ENCODE results near the gene SYT9.

GRCh38 chr11:7246179-7246578, 5.5 kb upstream of the SYT9 start:
- TF ChIP-seq CTCF (IDR thresholded peaks at IDR 0.05) (no peak), POLR2A (IDR thresholded peaks at IDR 0.05) (no peak), POLR2AphosphoS5 (IDR thresholded peaks at IDR 0.05; ENCODE audit: insufficient read depth in 1 of 2, low read depth in 1 of 2) (no peak)

All from vagina (tissue), 2 donors.